ENCODE measurements around the gene FCHSD2. TPM values are rescaled to one million over a fixed set of nuclear protein-coding genes. Genes with fewer than 3 reads are reported as not detected.

The FCHSD2 gene
- polyA plus RNA-seq, 3 donors: 14.5 to 43.5 (median 16.6) TPM

GRCh38 chr11:73141309-73142127, 600 bp downstream of the FCHSD2 start:
- Histone ChIP-seq H3K27me3 (ENCODE audit: control insufficient read depth in 2 of 2, insufficient read depth in 2 of 2, low read length in 2 of 2) (no peaks in the 10 kb centered on the region), H3K36me3 (replicated peaks in 1 of 2; ENCODE audit: control insufficient read depth in 1 of 2, insufficient read depth in 2 of 2, low read length in 2 of 2) (peaks cover 3 to 10% of the 10 kb centered on the region in 2 donors), H3K79me2 (ENCODE audit: insufficient read depth, low read length) (peaks cover 54% of the 10 kb centered on the region), H3K9ac (ENCODE audit: insufficient read depth, low read length, poor library complexity, severe bottlenecking) (peak overlapping the region; percentile 91), H3K4me3 (replicated peaks in 1 of 3; ENCODE audit: low read depth in 2 of 3, low read length in 3 of 3) (peak overlapping the region; percentile 83 to 98 (median 91)), H3K9me3 (replicated peaks in 1 of 2; ENCODE audit: control insufficient read depth in 1 of 2, insufficient read depth in 1 of 2, low read length in 2 of 2) (no peaks in the 10 kb centered on the region), H2AFZ (ENCODE audit: insufficient read depth, low read depth, low read length, poor library complexity, severe bottlenecking) (peak overlapping the region; percentile 89), H3K4me2 (replicated peaks; ENCODE audit: extremely low read depth, low read length, poor library complexity, severe bottlenecking) (peak overlapping the region; percentile 95), H3K4me1 (ENCODE audit: control insufficient read depth in 1 of 2, insufficient read depth in 2 of 2, low read length in 2 of 2) (peaks cover 42 to 50% of the 10 kb centered on the region in 2 donors), H4K20me1 (ENCODE audit: insufficient read depth, low read length) (peaks cover 24% of the 10 kb centered on the region), H3K27ac (ENCODE audit: low read depth in 1 of 2, low read length in 2 of 2) (peak overlapping the region; percentile 80 to 87)
- Mint-ChIP-seq H3K9me3 (no peaks in the 10 kb centered on the region), H3K36me3 (peaks cover 17 to 18% of the 10 kb centered on the region in 2 donors), H3K27ac (peak overlapping the region; percentile 92 to 96 (median 94)), H3K4me1 (peaks cover 46% of the 10 kb centered on the region), H3K27me3 (ENCODE audit: low read depth in 3 of 3) (no peaks in the 10 kb centered on the region), H3K4me3 (peak overlapping the region; percentile 98 to 99)
- DNase-seq: peak; percentile 31 to 52 (median 49)
- no peak for TF ChIP-seq CTCF (IDR thresholded peaks at IDR 0.05)
- WGBS (ENCODE audit: insufficient coverage): under 1% methylated on average over 68 of the region's 71 CpGs
- intact Hi-C loops (cut with micrococcal nuclease): loop anchor here in 1 of 2 donors (5.0 kb wide), 1 partner anchor 169 kb away; no protein-coding TSS in a partner anchor

GRCh38 chr11:73141031-73141308, 1.1 kb downstream of the FCHSD2 start:
- peaks cover 46% of the 10 kb centered on the region for H3K4me1 Mint-ChIP-seq
- Histone ChIP-seq H3K79me2 (ENCODE audit: insufficient read depth, low read length) (peaks cover 60% of the 10 kb centered on the region), H3K4me1 (ENCODE audit: control insufficient read depth in 1 of 2, insufficient read depth in 2 of 2, low read length in 2 of 2) (peaks cover 42 to 50% of the 10 kb centered on the region in 2 donors)

More at GRCh38 chr11:73141031-73141308, 1.1 kb downstream of the FCHSD2 start:
- Mint-ChIP-seq H3K27me3 (ENCODE audit: low read depth in 3 of 3) (no peaks in the 10 kb centered on the region), H3K27ac (peak overlapping the region; percentile 92 to 96 (median 94)), H3K4me3 (peak overlapping the region; percentile 98 to 99), H3K9me3 (no peaks in the 10 kb centered on the region), H3K36me3 (peaks cover 20% of the 10 kb centered on the region in 2 donors)
- intact Hi-C loops (cut with micrococcal nuclease): loop anchor here in 1 of 2 donors (5.0 kb wide), 1 partner anchor 169 kb away; no protein-coding TSS in a partner anchor
- Histone ChIP-seq H3K4me2 (replicated peaks; ENCODE audit: extremely low read depth, low read length, poor library complexity, severe bottlenecking) (peak overlapping the region; percentile 95), H3K36me3 (replicated peaks in 1 of 2; ENCODE audit: control insufficient read depth in 1 of 2, insufficient read depth in 2 of 2, low read length in 2 of 2) (peaks cover 7 to 13% of the 10 kb centered on the region in 2 donors), H3K9ac (ENCODE audit: insufficient read depth, low read length, poor library complexity, severe bottlenecking) (peak overlapping the region; percentile 91), H3K4me3 (replicated peaks in 1 of 3; ENCODE audit: low read depth in 2 of 3, low read length in 3 of 3) (peak overlapping the region; percentile 83 to 98 (median 91)), H3K27ac (ENCODE audit: low read depth in 1 of 2, low read length in 2 of 2) (peak overlapping the region; percentile 80 to 87), H3K27me3 (ENCODE audit: control insufficient read depth in 2 of 2, insufficient read depth in 2 of 2, low read length in 2 of 2) (no peaks in the 10 kb centered on the region), H2AFZ (ENCODE audit: insufficient read depth, low read depth, low read length, poor library complexity, severe bottlenecking) (peak overlapping the region; percentile 89), H4K20me1 (ENCODE audit: insufficient read depth, low read length) (peaks cover 29% of the 10 kb centered on the region), H3K9me3 (replicated peaks in 1 of 2; ENCODE audit: control insufficient read depth in 1 of 2, insufficient read depth in 1 of 2, low read length in 2 of 2) (no peaks in the 10 kb centered on the region)
- TF ChIP-seq CTCF (IDR thresholded peaks at IDR 0.05): no peak
- 0% methylated on average over 9 of the region's 17 CpGs for WGBS (ENCODE audit: insufficient coverage)
- no peak for DNase-seq

Measured in CD14-positive monocyte (primary cell).